ENCODE results near the gene BBS9.

- TF ChIP-seq POLR2A (IDR thresholded peaks at IDR 0.05; ENCODE audit: low read depth, low read length) (no peak), TAF1 (IDR thresholded peaks at IDR 0.05; ENCODE audit: low read depth, low read length) (no peak), POLR2AphosphoS5 (IDR thresholded peaks at IDR 0.05; ENCODE audit: low read depth, low read length) (no peak), SPI1 (IDR thresholded peaks at IDR 0.05; ENCODE audit: low read depth, low read length) (no peak), PAX5 (IDR thresholded peaks at IDR 0.05; ENCODE audit: insufficient read depth, low read length, severe bottlenecking) (no peak), POU2F2 (IDR thresholded peaks at IDR 0.05; ENCODE audit: low read depth, low read length) (no peak)
Measured at GRCh38 chr7:33157311-33157710, 27.9 kb downstream of the BBS9 start.

All from GM12891 (cell line).